Mucosa of descending colon (tissue), 3 donors: ENCODE measurements around the gene DGLUCY. TPM values are rescaled to one million over a fixed set of nuclear protein-coding genes. Genes with fewer than 3 reads are reported as not detected.
"Not testable (repeated sequence)": the region's sequence is repeated elsewhere in the genome, so short reads cannot be mapped to it uniquely, and the experiment has no call there.

ENCODE experiments used
- ATAC-seq: fragments of 200-7000 bp; cut with Tn5 transposase; one replicate; pipeline ENCODE4 v1.9.1; 2020; ENCODE audit warnings: mild to moderate bottlenecking, moderate library complexity
- DNase-seq, 3 donors: peaks; one replicate each; pipeline ENCODE4 v3.0.0-alpha.2; 2020
- H3K36me3 ChIP-seq: fragments of 200-600 bp; one replicate; pipeline ENCODE4 v1.8.0; 2021; ENCODE audit warnings: low read depth, mild to moderate bottlenecking
- H3K4me1 ChIP-seq: fragments of 200-600 bp; one replicate; pipeline ENCODE4 v1.8.0; 2021; ENCODE audit warnings: low read depth, mild to moderate bottlenecking
- H3K4me3 ChIP-seq: fragments of 200-600 bp; one replicate; pipeline ENCODE4 v1.8.0; 2021; ENCODE audit warnings: mild to moderate bottlenecking
- H3K9me3 ChIP-seq: fragments of 200-600 bp; one replicate; pipeline ENCODE4 v1.8.0; 2021; ENCODE audit warnings: mild to moderate bottlenecking
- intact Hi-C, 2 donors: fragments of 100-400 bp; cut with DNase I in 1 of 2; cut with micrococcal nuclease in 1 of 2; formaldehyde crosslinking; loops; one replicate each; pipeline versions ENCODE4 v1.11.0 to v1.11.1; 2022; cut with DNase I, micrococcal nuclease
- total RNA-seq, 3 donors: library from RNA; stranded (reverse); fragmentation: NEBNext Ultra II Directional in 2 of 3; extraction: Animal tissue kit (Norgen Biotek cat#: 25700) in 2 of 3; gene quantifications; one replicate each; pipeline versions ENCODE4 v1.2.1 to v1.2.4, GENCODE V29; 2021 to 2023
- TF ChIP-seq, protein P1 (sequence below): fragments of 200-600 bp; IDR thresholded peaks from one replicate; pipeline ENCODE4 v1.8.0; 2022; ENCODE audit warnings: antibody characterized with exemption, mild to moderate bottlenecking
- donor health status: DM: no; HTN: no; CAD: no; lungs with moderate emphysema.
- donor health status: DM: no; HTN: no; CAD: no.
- donor health status: DM: no; HTN: yes; CAD: no.

Gene DGLUCY
- total RNA-seq, 3 donors from 2014 or later: 94.0 to 149 (median 114) TPM

DNA sequence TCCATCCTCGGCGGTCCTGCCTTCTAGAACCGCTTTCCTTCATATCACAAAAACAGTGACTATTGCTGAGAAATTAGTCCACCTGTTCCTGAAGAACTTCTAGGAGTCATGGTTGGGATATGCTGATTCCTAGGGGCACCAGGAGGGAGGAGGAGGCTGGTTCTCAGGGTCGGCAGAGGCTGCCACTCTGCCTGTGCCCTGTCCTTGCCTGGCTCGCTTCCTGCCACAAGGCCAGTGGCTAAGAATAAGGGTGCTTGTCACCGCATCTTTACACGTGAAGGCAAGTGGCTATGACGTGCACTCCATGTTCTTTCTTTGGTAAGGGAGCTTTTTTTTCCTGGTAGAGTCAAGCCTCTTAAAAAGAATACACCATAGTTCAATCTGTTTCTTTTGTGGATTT lies 18.7 kb upstream of the DGLUCY start:
- Histone ChIP-seq H3K9me3 (no peaks in the 10 kb centered on the region), H3K4me1 (peaks cover 4% of the 10 kb centered on the region), H3K4me3 (no peak overlapping the region), H3K36me3 (no peaks in the 10 kb centered on the region)
- ATAC-seq (no peak), DNase-seq (no peak)
- TF ChIP-seq, protein P1, sequence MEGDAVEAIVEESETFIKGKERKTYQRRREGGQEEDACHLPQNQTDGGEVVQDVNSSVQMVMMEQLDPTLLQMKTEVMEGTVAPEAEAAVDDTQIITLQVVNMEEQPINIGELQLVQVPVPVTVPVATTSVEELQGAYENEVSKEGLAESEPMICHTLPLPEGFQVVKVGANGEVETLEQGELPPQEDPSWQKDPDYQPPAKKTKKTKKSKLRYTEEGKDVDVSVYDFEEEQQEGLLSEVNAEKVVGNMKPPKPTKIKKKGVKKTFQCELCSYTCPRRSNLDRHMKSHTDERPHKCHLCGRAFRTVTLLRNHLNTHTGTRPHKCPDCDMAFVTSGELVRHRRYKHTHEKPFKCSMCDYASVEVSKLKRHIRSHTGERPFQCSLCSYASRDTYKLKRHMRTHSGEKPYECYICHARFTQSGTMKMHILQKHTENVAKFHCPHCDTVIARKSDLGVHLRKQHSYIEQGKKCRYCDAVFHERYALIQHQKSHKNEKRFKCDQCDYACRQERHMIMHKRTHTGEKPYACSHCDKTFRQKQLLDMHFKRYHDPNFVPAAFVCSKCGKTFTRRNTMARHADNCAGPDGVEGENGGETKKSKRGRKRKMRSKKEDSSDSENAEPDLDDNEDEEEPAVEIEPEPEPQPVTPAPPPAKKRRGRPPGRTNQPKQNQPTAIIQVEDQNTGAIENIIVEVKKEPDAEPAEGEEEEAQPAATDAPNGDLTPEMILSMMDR: no peak
- intact Hi-C loops: no loop called here

DNA sequence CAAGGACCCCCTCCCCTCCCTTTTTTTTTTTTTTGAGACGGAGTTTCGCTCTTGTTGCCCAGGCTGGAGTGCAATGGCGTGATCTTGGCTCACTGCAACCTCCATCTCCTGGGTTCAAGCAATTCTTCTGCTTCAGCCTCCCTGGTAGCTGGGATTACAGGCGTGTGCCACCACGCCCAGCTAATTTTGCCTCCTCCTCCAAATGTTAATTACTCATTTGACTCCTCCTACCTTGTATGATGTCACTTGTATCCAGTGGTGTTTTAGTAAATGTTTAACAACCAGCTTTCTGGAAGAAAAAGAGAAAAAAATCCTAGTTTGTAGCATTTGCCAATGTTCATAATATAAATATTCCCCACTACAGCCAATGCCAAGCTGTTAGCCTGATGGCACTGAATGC lies 16.2 kb upstream of the DGLUCY start:
- H3K4me1 ChIP-seq, DNase-seq, H3K36me3 ChIP-seq, H3K9me3 ChIP-seq, H3K4me3 ChIP-seq, intact Hi-C loops: not testable (repeated sequence)
- ATAC-seq: peak; percentile 65

DNA sequence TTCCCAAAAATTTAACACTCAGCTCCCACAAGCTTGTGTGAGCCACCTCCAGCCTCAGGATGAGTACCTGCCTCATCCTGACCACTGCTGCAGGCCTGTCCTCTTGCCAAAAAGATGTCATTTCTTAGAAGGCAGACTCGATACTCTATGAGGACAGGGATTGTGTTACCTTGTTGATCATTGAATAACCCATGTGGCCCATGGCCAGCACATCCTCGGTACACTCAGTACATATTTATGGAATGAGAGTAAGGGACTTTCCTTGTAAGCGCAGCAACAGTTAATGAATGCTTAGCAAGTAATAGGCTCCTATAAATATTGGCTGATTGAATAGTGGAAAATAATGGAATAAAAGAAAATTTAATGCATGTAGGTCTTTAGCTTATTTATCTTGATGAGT lies 15.3 kb upstream of the DGLUCY start:
- TF ChIP-seq, protein P1: no peak
- Histone ChIP-seq H3K9me3 (no peaks in the 10 kb centered on the region), H3K36me3 (no peaks in the 10 kb centered on the region), H3K4me3 (no peak overlapping the region), H3K4me1 (no peaks in the 10 kb centered on the region)
- intact Hi-C loops: no loop called here
- DNase-seq: no peak
- ATAC-seq: no peak

DNA sequence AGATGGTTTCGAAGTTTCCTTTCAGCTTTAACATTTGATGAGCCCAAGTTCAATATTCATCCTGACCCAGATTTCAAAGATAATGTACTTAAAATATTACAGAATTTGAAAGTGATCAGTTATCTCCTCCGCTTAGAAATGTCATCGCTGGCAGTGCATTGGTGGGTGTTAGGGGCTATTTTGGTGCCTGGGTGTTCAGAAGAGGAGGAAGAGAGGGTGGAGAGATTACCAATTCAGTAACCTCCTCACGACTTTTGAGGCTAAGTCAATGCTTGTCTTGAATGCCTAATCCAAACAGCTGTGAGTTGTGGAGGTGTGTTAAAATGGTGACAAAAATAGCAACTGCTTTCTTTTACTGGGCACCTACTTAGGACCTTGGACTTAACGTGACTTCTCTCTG lies 13.8 kb upstream of the DGLUCY start:
- no peaks in the 10 kb centered on the region for H3K9me3 ChIP-seq
- no peaks in the 10 kb centered on the region for H3K4me1 ChIP-seq
- TF ChIP-seq, protein P1: no peak
- no peaks in the 10 kb centered on the region for H3K36me3 ChIP-seq
- H3K4me3 ChIP-seq: no peak overlapping the region
- DNase-seq: no peak
- intact Hi-C loops: no loop called here
- ATAC-seq: no peak

DNA sequence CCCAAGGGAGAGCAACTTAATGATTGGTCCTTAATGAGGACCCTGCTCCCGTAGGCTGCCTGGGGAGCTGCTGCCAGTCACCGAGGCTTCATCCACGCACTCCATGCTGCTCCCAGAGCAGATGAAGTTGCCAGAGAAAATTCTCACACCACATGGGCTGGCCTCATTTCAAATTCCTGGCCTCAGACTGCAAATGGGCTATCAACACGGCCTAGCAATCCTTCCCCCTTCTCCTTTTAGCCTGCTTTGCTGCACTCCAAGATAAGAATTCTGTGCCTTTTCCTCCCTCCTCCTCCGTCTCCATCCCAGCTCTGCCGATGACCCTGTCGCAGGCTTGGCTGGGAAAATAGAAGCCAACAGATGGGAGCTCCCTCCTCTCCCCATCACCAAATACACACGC lies 10.8 kb upstream of the DGLUCY start:
- intact Hi-C loops: no loop called here
- TF ChIP-seq, protein P1: no peak
- ATAC-seq: no peak
- no peak for DNase-seq
- Histone ChIP-seq H3K4me1 (no peaks in the 10 kb centered on the region), H3K9me3 (no peaks in the 10 kb centered on the region), H3K36me3 (no peaks in the 10 kb centered on the region), H3K4me3 (no peak overlapping the region)

DNA sequence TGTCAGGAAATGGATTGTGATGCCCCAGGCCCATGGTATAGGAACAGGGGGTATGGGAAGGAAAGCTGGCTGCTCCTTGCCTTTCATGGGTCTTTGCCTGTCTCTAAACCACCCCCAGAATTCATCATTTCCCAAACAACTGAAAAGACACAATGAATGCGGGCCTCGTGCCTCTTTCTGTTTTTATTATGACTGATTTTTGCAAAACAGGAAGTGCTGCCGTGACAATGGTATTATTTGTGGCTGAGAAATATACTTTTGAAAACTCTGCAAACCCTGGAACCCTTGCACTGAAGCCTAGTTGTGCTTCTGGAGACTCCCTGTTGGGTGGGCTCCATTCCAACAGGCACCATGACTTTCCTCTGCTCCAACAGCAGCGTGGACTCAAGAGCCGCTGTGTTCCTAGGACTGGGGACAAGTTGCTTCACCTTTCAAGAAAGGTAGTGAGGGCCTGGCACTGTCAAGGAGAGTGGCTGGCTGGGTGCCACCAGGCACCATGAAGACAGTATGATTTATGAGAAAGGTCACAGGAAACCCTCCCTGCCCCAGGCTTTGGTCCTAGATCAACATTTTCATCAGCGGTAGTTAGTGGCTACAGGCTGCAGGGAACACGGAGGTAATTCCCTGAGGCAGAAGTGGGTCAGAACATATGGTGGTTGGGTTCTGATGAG lies 4.8 kb upstream of the DGLUCY start:
- intact Hi-C loops: no loop called here
- no peaks in the 10 kb centered on the region for H3K9me3 ChIP-seq
- TF ChIP-seq, protein P1: no peak
- no peak overlapping the region for H3K4me3 ChIP-seq
- peaks cover 15% of the 10 kb centered on the region for H3K4me1 ChIP-seq
- ATAC-seq (peak; percentile 10), DNase-seq (peak; percentile 65 to 71 (median 65))
- no peaks in the 10 kb centered on the region for H3K36me3 ChIP-seq
